HG03565 (cell line): Measurements from ENCODE around the gene SLC6A3.

Experiments used
- ATAC-seq: cut with Tn5 transposase; IDR thresholded peaks from one replicate; pipeline ENCODE4 v1.9.1; 2021; ENCODE audit warnings: mild to moderate bottlenecking, moderate library complexity; ENCODE audit not compliant: unreplicated experiment

Gene SLC6A3

GRCh38 chr5:1390861-1391600 is 54.2 kb downstream of the SLC6A3 start:
- ATAC-seq = no peak

GRCh38 chr5:1390333-1390732 is 54.9 kb downstream of the SLC6A3 start:
- no peak for ATAC-seq

- no peak for ATAC-seq
Observed at GRCh38 chr5:1388383-1388967, 56.8 kb downstream of the SLC6A3 start.

- ATAC-seq = no peak
Observed at GRCh38 chr5:1387876-1388275, 57.4 kb downstream of the SLC6A3 start.

- ATAC-seq = no peak
Observed at GRCh38 chr5:1387059-1387755, 58.0 kb downstream of the SLC6A3 start.

GRCh38 chr5:1386274-1386717 is 58.9 kb downstream of the SLC6A3 start:
- peak; percentile 31 for ATAC-seq

- ATAC-seq = peak; percentile 81
Observed at GRCh38 chr5:1385395-1386273, 59.6 kb downstream of the SLC6A3 start.

GRCh38 chr5:1384521-1384920 is 60.7 kb downstream of the SLC6A3 start:
- no peak for ATAC-seq

- ATAC-seq = no peak
Observed at GRCh38 chr5:1383886-1384401, 61.3 kb downstream of the SLC6A3 start.

GRCh38 chr5:1383344-1383743 is 61.9 kb downstream of the SLC6A3 start:
- no peak for ATAC-seq

- no peak for ATAC-seq
Observed at GRCh38 chr5:1382248-1382700, 63.0 kb downstream of the SLC6A3 start.

GRCh38 chr5:1381370-1382247 is 63.6 kb downstream of the SLC6A3 start:
- no peak for ATAC-seq

- no peak for ATAC-seq
Observed at GRCh38 chr5:1380910-1381309, 64.3 kb downstream of the SLC6A3 start.

GRCh38 chr5:1380011-1380817 is 65.0 kb downstream of the SLC6A3 start:
- peak; percentile 82 for ATAC-seq

- no peak for ATAC-seq
Observed at GRCh38 chr5:1378866-1379659, 66.2 kb downstream of the SLC6A3 start.

GRCh38 chr5:1378096-1378495 is 67.1 kb downstream of the SLC6A3 start:
- ATAC-seq = no peak

- no peak for ATAC-seq
Observed at GRCh38 chr5:1376981-1377380, 68.3 kb downstream of the SLC6A3 start.
